Panc1 (cell line): ENCODE results near the gene FAM53B.

Experiments
- TCF7L2 ChIP-seq: IDR thresholded peaks from 2 replicates; pipeline ENCODE4 v1.6.1; 2011; ENCODE audit warnings: mild to moderate bottlenecking, low read depth, low read length, inconsistent platforms
- TF ChIP-seq, protein P1 (sequence below): fragments of 450-650 bp; IDR thresholded peaks from 2 replicates; pipeline ENCODE4 v1.5.1; 2017; ENCODE audit warnings: mild to moderate bottlenecking

- TF ChIP-seq, protein P1, sequence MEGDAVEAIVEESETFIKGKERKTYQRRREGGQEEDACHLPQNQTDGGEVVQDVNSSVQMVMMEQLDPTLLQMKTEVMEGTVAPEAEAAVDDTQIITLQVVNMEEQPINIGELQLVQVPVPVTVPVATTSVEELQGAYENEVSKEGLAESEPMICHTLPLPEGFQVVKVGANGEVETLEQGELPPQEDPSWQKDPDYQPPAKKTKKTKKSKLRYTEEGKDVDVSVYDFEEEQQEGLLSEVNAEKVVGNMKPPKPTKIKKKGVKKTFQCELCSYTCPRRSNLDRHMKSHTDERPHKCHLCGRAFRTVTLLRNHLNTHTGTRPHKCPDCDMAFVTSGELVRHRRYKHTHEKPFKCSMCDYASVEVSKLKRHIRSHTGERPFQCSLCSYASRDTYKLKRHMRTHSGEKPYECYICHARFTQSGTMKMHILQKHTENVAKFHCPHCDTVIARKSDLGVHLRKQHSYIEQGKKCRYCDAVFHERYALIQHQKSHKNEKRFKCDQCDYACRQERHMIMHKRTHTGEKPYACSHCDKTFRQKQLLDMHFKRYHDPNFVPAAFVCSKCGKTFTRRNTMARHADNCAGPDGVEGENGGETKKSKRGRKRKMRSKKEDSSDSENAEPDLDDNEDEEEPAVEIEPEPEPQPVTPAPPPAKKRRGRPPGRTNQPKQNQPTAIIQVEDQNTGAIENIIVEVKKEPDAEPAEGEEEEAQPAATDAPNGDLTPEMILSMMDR: no peak
- no peak for TF ChIP-seq TCF7L2
Observed at GRCh38 chr10:124665558-124665957, 78.6 kb downstream of the FAM53B start.
